Ovary (tissue), 9 donors: ENCODE measurements around the gene SOD1. TPM values are rescaled to one million over a fixed set of nuclear protein-coding genes. Genes with fewer than 3 reads are reported as not detected.

Experiments used
- DNase-seq, 5 donors: peaks; one replicate each; pipeline ENCODE4 v3.0.0-alpha.2; 2019 to 2020
- H3K27ac ChIP-seq, 2 donors: fragments of 200-600 bp; one replicate each; pipeline versions ENCODE4 v1.5.1 to v1.8.0; 2019 to 2022
- H3K27me3 ChIP-seq: fragments of 200-600 bp; one replicate; pipeline ENCODE4 v1.8.0; 2022
- H3K36me3 ChIP-seq: fragments of 200-600 bp; sonication (generic); one replicate; pipeline ENCODE4 v1.5.1; 2019
- H3K4me1 ChIP-seq: one replicate; pipeline ENCODE4 v1.8.1; 2013; ENCODE audit warnings: mild to moderate bottlenecking, moderate library complexity; ENCODE audit not compliant: insufficient read depth
- H3K4me3 ChIP-seq: fragments of 200-600 bp; sonication (generic); one replicate; pipeline ENCODE4 v1.5.1; 2017
- H3K9me3 ChIP-seq, 2 donors: fragments of 200-600 bp in 1 of 2; sonication (generic) in 1 of 2; one replicate each; pipeline versions ENCODE4 v1.5.1 to v1.8.1; 2013 to 2019; ENCODE audit warnings: mild to moderate bottlenecking in 1 of 2, moderate library complexity in 1 of 2
- EP300 ChIP-seq: sonication (generic); formaldehyde crosslinking; IDR thresholded peaks from one replicate; pipeline ENCODE4 v1.6.1; 2017; ENCODE audit warnings: antibody characterized with exemption
- POLR2A ChIP-seq: fragments of 450-650 bp; IDR thresholded peaks from one replicate; pipeline ENCODE4 v1.6.1; 2017; ENCODE audit warnings: antibody characterized with exemption, mild to moderate bottlenecking, moderate library complexity
- WGBS, 3 donors: extraction: QIAGEN DNeasy Blood & Tissue Kit in 1 of 3; methylation state at CpG; one replicate each; pipeline versions ENCODE4 v1.1.5 to v1.1.7; 2013 to 2017; 5-methylcytosine and 5-hydroxymethylcytosine counted together
- intact Hi-C, 4 donors: fragments of 100-400 bp; cut with DNase I; formaldehyde crosslinking; loops; one replicate each; pipeline versions ENCODE4 v1.11.0 to v1.15.1; 2022 to 2023
- polyA plus RNA-seq, 2 donors: library from polyadenylated mRNA; stranded (reverse); fragments of 200-250 nt in 1 of 2; fragments of 350-450 nt in 1 of 2; fragmentation: Illumina TruSeq in 1 of 2; extraction: RNeasy Lipid Tissue Mini Kit (QIAGEN cat#74804) in 1 of 2; gene quantifications; one replicate each; pipeline ENCODE4 v1.2.3, GENCODE V29; 2013 to 2014
- total RNA-seq, 7 donors: library from RNA; depleted of rRNA in 2 of 7; stranded (reverse); fragments of >200 nt in 2 of 7; fragmentation: NEBNext Ultra II Directional in 3 of 7; extraction: Animal tissue kit (Norgen Biotek cat#: 25700) in 3 of 7; gene quantifications; one replicate each; pipeline versions ENCODE4 v1.1.0 to v1.2.4, GENCODE V29; 2016 to 2023
- TF ChIP-seq, protein P1 (sequence below), 3 donors: fragments of 450-650 bp in 2 of 3; fragments of 200-600 bp in 1 of 3; IDR thresholded peaks; one replicate each; pipeline versions ENCODE4 v1.5.1 to v1.8.0; 2016 to 2022; ENCODE audit warnings: antibody characterized with exemption in 3 of 3, mild to moderate bottlenecking in 1 of 3
- donor health status: DM: no; HTN: no; CAD: no; lungs with moderate emphysema.
- donor health status: DM: no; HTN: no; CAD: no.
- donor health status: Bipolar disorder and iron deficiency.
- donor health status: DM: yes; HTN: yes; CAD: no.
- donor health status: DM: no; HTN: no; CAD: no.
- donor health status: DM: yes; HTN: yes; CAD: no.

SOD1 gene
- total and polyA plus RNA-seq, 9 donors: 175 to 451 (median 240) TPM

DNA sequence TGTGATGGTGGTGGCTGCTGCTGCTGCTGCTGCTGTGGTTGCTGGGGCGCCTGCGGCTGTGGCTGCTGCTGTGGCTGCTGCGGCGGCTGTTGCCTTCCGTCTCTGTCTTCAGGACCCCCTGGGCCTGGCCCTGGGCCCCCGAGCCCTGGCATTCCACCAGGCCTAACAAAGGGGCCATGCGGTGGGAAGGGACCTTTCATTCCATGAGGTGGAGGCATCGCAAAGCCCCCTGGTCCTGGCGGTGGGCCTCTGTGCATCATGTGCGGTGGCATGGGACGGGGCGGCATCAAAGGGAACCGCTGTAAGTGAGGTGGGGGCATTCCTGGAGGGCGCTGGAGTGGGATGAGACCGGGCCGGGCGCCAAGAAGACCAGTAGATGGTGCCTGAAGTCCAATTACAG lies 12.4 kb downstream of the SOD1 start:
- intact Hi-C loops: no loop called here
- TF ChIP-seq EP300: no peak
- TF ChIP-seq, protein P1, sequence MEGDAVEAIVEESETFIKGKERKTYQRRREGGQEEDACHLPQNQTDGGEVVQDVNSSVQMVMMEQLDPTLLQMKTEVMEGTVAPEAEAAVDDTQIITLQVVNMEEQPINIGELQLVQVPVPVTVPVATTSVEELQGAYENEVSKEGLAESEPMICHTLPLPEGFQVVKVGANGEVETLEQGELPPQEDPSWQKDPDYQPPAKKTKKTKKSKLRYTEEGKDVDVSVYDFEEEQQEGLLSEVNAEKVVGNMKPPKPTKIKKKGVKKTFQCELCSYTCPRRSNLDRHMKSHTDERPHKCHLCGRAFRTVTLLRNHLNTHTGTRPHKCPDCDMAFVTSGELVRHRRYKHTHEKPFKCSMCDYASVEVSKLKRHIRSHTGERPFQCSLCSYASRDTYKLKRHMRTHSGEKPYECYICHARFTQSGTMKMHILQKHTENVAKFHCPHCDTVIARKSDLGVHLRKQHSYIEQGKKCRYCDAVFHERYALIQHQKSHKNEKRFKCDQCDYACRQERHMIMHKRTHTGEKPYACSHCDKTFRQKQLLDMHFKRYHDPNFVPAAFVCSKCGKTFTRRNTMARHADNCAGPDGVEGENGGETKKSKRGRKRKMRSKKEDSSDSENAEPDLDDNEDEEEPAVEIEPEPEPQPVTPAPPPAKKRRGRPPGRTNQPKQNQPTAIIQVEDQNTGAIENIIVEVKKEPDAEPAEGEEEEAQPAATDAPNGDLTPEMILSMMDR (IDR thresholded peaks at IDR 0.05): no peak
- no peak for TF ChIP-seq POLR2A
- H3K9me3 ChIP-seq: no peaks in the 10 kb centered on the region
- H3K36me3 ChIP-seq: no peaks in the 10 kb centered on the region
- H3K27me3 ChIP-seq: no peaks in the 10 kb centered on the region
- WGBS, 3 donors: 94 to 96% (median 95%) methylated on average over 17 of the region's 17 CpGs
- H3K4me1 ChIP-seq: peaks cover 2% of the 10 kb centered on the region
- DNase-seq: peak in 2 of 5 donors; percentile 30 to 38
- no peak overlapping the region for H3K4me3 ChIP-seq
- H3K27ac ChIP-seq: no peak overlapping the region

- intact Hi-C loops: no loop called here
- TF ChIP-seq EP300 (no peak), POLR2A (no peak)
- TF ChIP-seq, protein P1 (IDR thresholded peaks at IDR 0.05): no peak
- no peak overlapping the region for H3K27ac ChIP-seq
- DNase-seq: no peak
- WGBS, 3 donors: 87 to 93% (median 90%) methylated on average over 3 of the region's 3 CpGs
- H3K9me3 ChIP-seq: no peaks in the 10 kb centered on the region
- no peak overlapping the region for H3K4me3 ChIP-seq
- H3K27me3 ChIP-seq: no peaks in the 10 kb centered on the region
- no peaks in the 10 kb centered on the region for H3K36me3 ChIP-seq
- H3K4me1 ChIP-seq: peaks cover 2% of the 10 kb centered on the region
These were observed 13.9 kb downstream of the SOD1 start for GRCh38 chr21:31673321-31673912.

DNA sequence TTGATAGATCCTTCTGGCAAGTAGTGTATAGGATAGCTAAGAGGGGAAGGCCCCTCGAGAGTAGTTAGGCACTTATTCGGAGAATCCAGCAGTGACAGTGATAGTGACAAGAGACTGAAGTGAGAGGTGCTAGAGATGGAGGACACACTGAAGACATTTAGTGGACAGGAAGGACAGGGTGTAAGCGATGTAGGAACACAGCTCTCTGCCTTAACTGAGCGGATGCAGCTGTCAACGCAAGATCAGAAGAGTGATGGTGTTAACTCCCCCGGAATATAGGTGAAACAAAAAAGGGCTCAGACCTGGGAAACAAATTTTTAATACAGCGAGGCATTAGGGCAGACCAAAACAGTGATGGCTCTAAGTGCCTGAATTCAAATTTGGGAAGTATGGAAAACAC lies 15.8 kb downstream of the SOD1 start:
- Histone ChIP-seq H3K27ac (no peak overlapping the region), H3K4me1 (peaks cover 2% of the 10 kb centered on the region), H3K36me3 (no peaks in the 10 kb centered on the region), H3K4me3 (no peak overlapping the region), H3K9me3 (no peaks in the 10 kb centered on the region), H3K27me3 (no peaks in the 10 kb centered on the region)
- no peak for DNase-seq
- TF ChIP-seq, protein P1 (IDR thresholded peaks at IDR 0.05): no peak
- TF ChIP-seq POLR2A (no peak), EP300 (no peak)
- WGBS, 3 donors: 81 to 86% (median 84%) methylated on average over 7 of the region's 7 CpGs
- intact Hi-C loops: no loop called here

- WGBS, 3 donors: 87 to 98% (median 88%) methylated on average over 2 of the region's 2 CpGs
- Histone ChIP-seq H3K27ac (no peak overlapping the region), H3K9me3 (no peaks in the 10 kb centered on the region), H3K36me3 (no peaks in the 10 kb centered on the region), H3K27me3 (no peaks in the 10 kb centered on the region), H3K4me1 (peaks cover 2% of the 10 kb centered on the region), H3K4me3 (no peak overlapping the region)
- DNase-seq: no peak
- no peak for TF ChIP-seq POLR2A
- no peak for TF ChIP-seq EP300
- intact Hi-C loops: no loop called here
These were observed 16.5 kb downstream of the SOD1 start for GRCh38 chr21:31675960-31676359.

- DNase-seq: no peak
- H3K4me3 ChIP-seq: no peak overlapping the region
- intact Hi-C loops: no loop called here
- 98% methylated on average over 3 of the region's 3 CpGs for WGBS, 3 donors
- no peaks in the 10 kb centered on the region for H3K27me3 ChIP-seq
- H3K4me1 ChIP-seq: no peaks in the 10 kb centered on the region
- H3K36me3 ChIP-seq: no peaks in the 10 kb centered on the region
- TF ChIP-seq POLR2A (no peak), EP300 (no peak)
- TF ChIP-seq, protein P1 (IDR thresholded peaks at IDR 0.05): no peak
- H3K27ac ChIP-seq: no peak overlapping the region
- H3K9me3 ChIP-seq: no peaks in the 10 kb centered on the region
These were observed 17.6 kb downstream of the SOD1 start for GRCh38 chr21:31677047-31677446.
